SH-SY5Y (cell line): ENCODE measurements around the gene EZH1.

Source experiments
- GATA2 ChIP-seq: IDR thresholded peaks from 2 replicates; pipeline ENCODE4 v1.6.1; 2011; ENCODE audit warnings: mild to moderate bottlenecking, low read depth, low read length
- GATA3 ChIP-seq: IDR thresholded peaks from 2 replicates; pipeline ENCODE4 v1.6.1; 2011; ENCODE audit warnings: low read depth, mild to moderate bottlenecking, low read length, moderate library complexity

GRCh38 chr17:42708588-42708987 is 36.3 kb downstream of the EZH1 start:
- TF ChIP-seq GATA2 (no peak), GATA3 (no peak)
